Transverse colon (tissue), 4 donors: Measurements from ENCODE around the gene TAPT1.

Experiments
- CTCF ChIP-seq, 5 experiments: fragments of 200-600 bp in 3 of 5; fragments of 450-650 bp in 2 of 5; sonication (generic) in 3 of 5; IDR thresholded peaks; 1 replicate in 2 of 5; 2 replicates in 3 of 5; pipeline ENCODE4 v1.5.1; 2016 to 2017; ENCODE audit warnings: antibody characterized with exemption in 5 of 5, inconsistent platforms in 3 of 5, mild to moderate bottlenecking in 2 of 5, moderate library complexity in 1 of 5
- POLR2A ChIP-seq: fragments of 450-650 bp; IDR thresholded peaks from one replicate; pipeline ENCODE4 v1.6.1; 2016; ENCODE audit warnings: antibody characterized with exemption, mild to moderate bottlenecking, moderate library complexity
- POLR2AphosphoS5 ChIP-seq, 3 donors: sonication (generic); formaldehyde crosslinking; IDR thresholded peaks; one replicate each; pipeline ENCODE4 v1.6.1; 2016; ENCODE audit warnings: antibody characterized with exemption in 3 of 3

GRCh38 chr4:16140231-16140878, 85.9 kb downstream of the TAPT1 start:
- no peak for TF ChIP-seq POLR2A
- no peak for TF ChIP-seq CTCF (IDR thresholded peaks at IDR 0.05)
- no peak for TF ChIP-seq POLR2AphosphoS5 (IDR thresholded peaks at IDR 0.05)
